SJCRH30 (cell line): ENCODE results near the gene CCNI2. TPM values are rescaled to one million over a fixed set of nuclear protein-coding genes. Genes with fewer than 3 reads are reported as not detected.

Experiments used
- DNase-seq, 2 experiments: peaks; one replicate each; pipeline ENCODE4 v3.0.0-alpha.2; 2015 to 2020
- H3K27ac ChIP-seq: fragments of 250-450 bp; sonication (Bioruptor Pico); 2 replicates; pipeline ENCODE4 v1.5.1; 2020; ENCODE audit warnings: mild to moderate bottlenecking, moderate library complexity
- H3K27me3 ChIP-seq: fragments of 250-450 bp; sonication (Bioruptor Pico); 2 replicates; pipeline ENCODE4 v1.5.1; 2020; ENCODE audit warnings: mild to moderate bottlenecking, moderate library complexity
- H3K36me3 ChIP-seq: fragments of 250-450 bp; sonication (Bioruptor Pico); 2 replicates; pipeline ENCODE4 v1.5.1; 2020; ENCODE audit warnings: mild to moderate bottlenecking, moderate library complexity
- H3K4me1 ChIP-seq: fragments of 250-450 bp; sonication (Bioruptor Pico); 2 replicates; pipeline ENCODE4 v1.5.1; 2020; ENCODE audit warnings: mild to moderate bottlenecking, moderate library complexity
- H3K4me3 ChIP-seq: fragments of 250-450 bp; sonication (Bioruptor Pico); 2 replicates; pipeline ENCODE4 v1.5.1; 2020; ENCODE audit warnings: mild to moderate bottlenecking, moderate library complexity
- H3K9me3 ChIP-seq: fragments of 250-450 bp; sonication (Bioruptor Pico); replicated peaks from 2 replicates; pipeline ENCODE4 v1.5.1; 2020; ENCODE audit warnings: mild to moderate bottlenecking, moderate library complexity
- total RNA-seq: library from RNA; depleted of rRNA; stranded (reverse); fragments of >200 nt; shearing (Covaris generic); gene quantifications from 2 replicates; pipeline ENCODE4 v1.2.3, GENCODE V29; 2014

The CCNI2 gene
- total RNA-seq, 1 experiment from 2014 or later, result not detected

DNA sequence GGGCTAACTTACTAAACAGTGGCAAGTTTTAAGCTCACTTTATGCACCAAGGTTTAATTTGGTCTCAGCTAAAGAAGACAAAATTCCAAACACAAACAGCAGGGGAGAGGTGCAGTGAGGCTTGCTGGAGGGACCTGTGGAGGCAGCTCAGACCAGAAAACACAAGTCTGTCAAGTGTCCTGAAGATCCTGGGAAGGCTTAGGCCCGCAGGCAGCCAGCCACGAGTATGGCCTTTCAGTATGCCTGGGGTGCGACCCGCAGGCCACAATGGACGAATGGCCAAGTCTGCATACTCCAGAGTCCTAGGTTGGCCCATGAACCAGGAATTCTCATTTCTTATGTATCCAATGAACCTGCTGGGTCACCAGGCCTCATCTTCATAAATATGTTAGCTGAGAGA lies 9.3 kb downstream of the CCNI2 start:
- DNase-seq, result no peak
- H3K36me3 ChIP-seq, result no peaks in the 10 kb centered on the region
- H3K4me1 ChIP-seq, result no peaks in the 10 kb centered on the region
- no peak overlapping the region for H3K27ac ChIP-seq
- no peak overlapping the region for H3K4me3 ChIP-seq
- H3K27me3 ChIP-seq, result no peaks in the 10 kb centered on the region
- no peaks in the 10 kb centered on the region for H3K9me3 ChIP-seq

DNA sequence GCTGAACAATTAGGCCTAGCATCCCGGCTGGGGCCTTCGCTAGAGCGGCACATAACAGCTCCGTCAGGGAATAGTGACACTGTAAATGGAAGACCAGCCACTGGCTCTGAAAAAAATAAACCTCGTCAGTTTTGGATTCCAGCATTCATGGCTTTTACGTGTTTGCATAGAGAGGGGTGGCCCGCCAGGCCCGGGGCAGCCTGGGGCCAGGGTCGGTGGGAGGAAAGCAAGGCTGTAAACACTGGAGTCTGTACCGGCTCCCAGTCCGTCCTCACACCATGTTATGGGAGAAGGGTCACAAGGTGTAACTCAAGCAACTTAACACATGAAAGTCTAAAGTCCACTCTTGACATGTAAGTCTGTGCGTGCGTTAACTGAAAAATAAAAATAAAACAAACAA lies 11.2 kb downstream of the CCNI2 start:
- no peaks in the 10 kb centered on the region for H3K27me3 ChIP-seq
- no peak for DNase-seq
- H3K27ac ChIP-seq, result no peak overlapping the region
- H3K4me1 ChIP-seq, result no peaks in the 10 kb centered on the region
- H3K36me3 ChIP-seq, result no peaks in the 10 kb centered on the region
- H3K4me3 ChIP-seq, result no peak overlapping the region
- H3K9me3 ChIP-seq, result no peaks in the 10 kb centered on the region

DNA sequence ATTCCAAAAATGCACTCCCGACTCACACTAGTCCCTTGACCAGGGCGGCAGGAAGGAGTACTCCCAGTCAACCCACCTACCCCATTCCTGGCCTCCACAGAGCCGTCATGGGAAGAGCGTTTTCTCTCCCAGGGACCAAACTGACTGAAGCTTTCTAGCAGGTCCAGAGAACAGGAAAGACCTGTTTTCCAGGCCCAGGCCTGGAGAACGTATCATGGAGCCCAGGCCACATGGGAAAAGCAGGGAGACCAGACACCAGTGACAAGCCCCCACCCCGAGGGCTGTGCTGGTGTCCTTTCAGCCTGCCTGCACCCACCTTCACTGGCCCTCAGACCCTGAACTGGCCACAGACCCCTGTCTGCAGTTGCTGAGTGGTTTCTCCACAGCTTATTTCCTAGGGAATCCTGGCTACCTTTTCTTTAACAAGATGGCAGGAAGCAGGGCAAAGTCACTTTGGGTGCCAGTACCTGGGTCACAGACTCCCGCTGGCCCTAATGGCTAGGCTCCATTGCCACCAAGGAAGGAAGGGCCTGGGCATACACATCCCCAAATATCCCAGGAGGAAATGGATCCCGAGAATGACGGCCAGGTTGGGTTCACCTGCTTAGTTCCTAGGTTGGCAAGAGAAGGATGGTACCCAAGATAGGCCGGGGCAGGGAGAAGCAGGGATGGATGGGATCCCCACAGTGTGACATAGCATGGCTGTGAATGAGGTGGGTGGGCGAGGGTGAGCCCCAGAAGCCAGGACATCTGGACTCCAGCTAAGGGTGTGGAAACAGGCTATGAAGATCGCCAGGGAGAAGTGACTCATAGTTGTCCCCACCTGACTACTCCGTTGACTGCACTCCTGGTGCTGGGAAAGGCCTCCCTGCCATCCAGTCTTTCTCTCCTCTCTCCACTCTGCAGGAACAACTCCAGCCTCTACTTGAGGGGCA lies 12.2 kb downstream of the CCNI2 start:
- Histone ChIP-seq H3K27ac (no peak overlapping the region), H3K4me1 (no peaks in the 10 kb centered on the region), H3K36me3 (no peaks in the 10 kb centered on the region), H3K27me3 (no peaks in the 10 kb centered on the region), H3K9me3 (no peaks in the 10 kb centered on the region), H3K4me3 (no peak overlapping the region)
- DNase-seq, result no peak

DNA sequence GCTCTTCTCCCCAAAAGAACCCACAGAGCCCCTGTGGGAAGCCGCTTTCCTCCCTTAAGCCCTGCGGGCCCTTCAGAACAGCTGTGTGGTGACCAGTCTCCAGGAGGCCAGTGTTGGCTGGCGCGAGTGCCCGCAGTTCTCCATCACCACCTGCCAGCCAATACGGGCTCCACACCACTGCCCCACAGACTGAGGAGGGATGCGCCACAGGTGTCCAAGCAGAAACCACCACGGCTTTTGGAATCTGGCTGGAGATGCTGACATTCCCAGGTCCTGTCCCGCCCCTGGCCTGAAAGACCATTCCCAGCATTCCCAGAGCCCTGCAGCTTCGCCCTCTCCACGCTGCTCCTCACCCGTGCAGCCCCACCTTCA lies 12.8 kb downstream of the CCNI2 start:
- DNase-seq, result no peak
- Histone ChIP-seq H3K4me1 (no peaks in the 10 kb centered on the region), H3K27ac (no peak overlapping the region), H3K4me3 (no peak overlapping the region), H3K9me3 (no peaks in the 10 kb centered on the region), H3K27me3 (no peaks in the 10 kb centered on the region), H3K36me3 (no peaks in the 10 kb centered on the region)

DNA sequence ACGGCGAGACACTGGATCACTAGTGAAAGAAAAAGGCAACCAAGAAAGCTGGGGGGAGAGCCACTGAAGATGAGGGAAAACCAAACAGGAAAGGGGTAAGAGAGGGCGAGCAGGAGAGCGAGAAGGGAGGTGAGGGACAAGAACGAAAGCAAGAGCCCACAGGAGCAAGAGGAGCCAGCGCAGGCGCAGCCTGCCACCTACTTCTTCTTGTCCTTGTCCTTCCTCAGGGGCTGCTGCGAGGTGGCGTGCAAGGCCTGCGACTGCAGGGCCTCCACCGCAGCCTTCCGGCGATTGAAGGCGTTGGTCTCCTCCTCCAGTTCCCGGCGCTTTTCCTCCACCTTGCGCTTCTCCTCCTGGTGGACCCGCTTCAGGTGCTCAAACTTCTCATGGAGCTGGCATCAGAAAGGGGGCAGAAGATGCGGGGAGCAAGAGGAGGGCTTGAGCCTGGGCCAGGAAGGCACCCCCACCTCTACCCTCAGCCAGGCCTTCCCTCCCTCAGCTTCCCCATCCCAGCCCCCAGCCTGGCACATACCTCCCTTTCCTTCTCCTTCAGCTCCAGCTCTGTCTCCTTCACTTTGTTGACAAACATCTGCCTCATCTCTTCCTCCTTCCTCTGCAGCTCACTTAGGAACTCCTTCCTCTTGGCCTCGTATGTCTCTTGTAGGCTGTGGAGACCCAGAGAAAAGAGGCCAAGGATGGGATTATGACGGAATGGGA lies 13.5 kb downstream of the CCNI2 start:
- no peak overlapping the region for H3K27ac ChIP-seq
- no peaks in the 10 kb centered on the region for H3K27me3 ChIP-seq
- H3K4me3 ChIP-seq, result no peak overlapping the region
- no peaks in the 10 kb centered on the region for H3K9me3 ChIP-seq
- no peak for DNase-seq
- no peaks in the 10 kb centered on the region for H3K4me1 ChIP-seq
- H3K36me3 ChIP-seq, result no peaks in the 10 kb centered on the region

DNA sequence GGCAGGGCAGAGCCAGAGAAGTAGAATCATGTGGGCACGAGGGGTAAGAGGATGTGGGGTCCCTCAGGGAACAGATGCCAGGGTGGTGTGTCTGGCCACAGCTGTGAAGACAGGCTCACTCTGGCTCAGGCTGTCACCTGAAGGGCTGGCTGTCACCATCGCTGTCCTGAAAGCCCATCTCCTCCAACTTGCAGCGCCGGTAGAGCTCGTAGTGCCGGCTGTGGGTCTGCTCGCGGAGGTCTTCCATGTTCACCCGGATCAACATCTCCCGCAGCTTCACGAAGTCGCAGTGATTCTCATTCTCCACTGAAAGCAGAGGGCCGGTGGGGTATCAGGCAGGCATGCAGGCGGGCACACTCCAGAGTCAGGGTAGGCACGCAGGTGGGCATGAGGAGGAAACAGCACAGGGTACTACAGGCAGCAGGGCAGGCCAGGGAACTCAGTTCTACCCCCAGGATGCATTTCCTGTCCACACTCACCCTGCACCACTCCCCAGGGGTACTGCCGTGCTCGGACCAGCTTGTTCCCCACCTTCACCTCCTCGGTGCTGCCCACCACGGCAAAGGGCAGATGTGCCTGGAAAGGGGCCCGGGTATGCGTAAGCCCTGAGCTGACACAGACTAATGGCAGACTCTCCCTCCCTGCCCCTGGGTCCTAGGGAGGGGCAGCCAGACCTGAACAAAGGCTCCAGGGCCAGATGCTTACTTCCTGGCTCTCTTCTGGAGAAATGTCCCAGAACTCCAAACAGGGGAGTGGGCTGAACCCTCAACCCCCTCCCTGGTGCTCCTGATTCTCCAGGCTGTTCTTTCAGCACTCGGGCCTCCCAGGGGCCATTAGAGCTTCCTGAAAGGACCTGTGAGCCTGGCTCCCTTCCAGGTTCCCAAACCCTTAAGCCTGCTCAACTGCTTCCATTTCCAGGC lies 14.4 kb downstream of the CCNI2 start:
- H3K27me3 ChIP-seq, result no peaks in the 10 kb centered on the region

DNA sequence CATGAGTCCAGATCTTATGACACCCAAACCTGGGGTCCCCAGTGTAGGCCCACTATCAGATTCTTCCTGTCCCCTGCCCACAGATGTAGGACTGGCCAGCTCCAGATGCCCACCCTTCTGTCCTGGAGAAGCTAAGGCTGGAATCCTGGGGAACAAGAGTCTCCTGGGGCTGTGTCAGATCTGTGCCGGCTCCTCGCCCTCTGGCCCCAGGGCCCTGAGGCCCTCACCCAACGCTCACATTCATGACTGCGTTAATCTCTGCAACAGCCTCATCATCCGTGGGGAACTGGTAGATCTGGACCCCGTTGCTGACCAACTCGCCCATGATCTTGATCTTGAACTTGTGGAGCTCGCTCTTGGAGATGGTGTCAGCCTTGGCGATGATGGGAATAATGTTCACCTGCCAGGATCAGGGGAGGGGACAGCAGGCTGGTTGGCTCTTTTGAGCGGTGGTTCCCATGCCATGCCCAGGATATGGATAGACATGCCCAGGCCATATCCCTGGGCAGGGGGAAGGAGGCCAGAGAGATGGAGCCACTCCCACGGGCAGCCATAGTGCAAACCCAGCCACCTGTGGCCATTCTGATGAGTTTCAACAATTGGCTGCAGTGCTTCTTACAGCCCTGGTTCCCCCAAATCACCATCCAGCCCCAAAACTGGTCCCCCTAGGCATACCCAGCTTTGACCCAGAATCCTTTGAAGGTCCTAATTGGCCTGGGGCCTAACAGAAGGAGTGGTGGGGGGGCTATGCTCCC lies 15.2 kb downstream of the CCNI2 start:
- DNase-seq, result no peak
- no peaks in the 10 kb centered on the region for H3K36me3 ChIP-seq

More for the DNA sequence above, 14.4 kb downstream of the CCNI2 start:
- no peak for DNase-seq
- no peaks in the 10 kb centered on the region for H3K36me3 ChIP-seq
- no peaks in the 10 kb centered on the region for H3K4me1 ChIP-seq
- H3K9me3 ChIP-seq, result no peaks in the 10 kb centered on the region
- no peak overlapping the region for H3K27ac ChIP-seq
- no peak overlapping the region for H3K4me3 ChIP-seq

DNA sequence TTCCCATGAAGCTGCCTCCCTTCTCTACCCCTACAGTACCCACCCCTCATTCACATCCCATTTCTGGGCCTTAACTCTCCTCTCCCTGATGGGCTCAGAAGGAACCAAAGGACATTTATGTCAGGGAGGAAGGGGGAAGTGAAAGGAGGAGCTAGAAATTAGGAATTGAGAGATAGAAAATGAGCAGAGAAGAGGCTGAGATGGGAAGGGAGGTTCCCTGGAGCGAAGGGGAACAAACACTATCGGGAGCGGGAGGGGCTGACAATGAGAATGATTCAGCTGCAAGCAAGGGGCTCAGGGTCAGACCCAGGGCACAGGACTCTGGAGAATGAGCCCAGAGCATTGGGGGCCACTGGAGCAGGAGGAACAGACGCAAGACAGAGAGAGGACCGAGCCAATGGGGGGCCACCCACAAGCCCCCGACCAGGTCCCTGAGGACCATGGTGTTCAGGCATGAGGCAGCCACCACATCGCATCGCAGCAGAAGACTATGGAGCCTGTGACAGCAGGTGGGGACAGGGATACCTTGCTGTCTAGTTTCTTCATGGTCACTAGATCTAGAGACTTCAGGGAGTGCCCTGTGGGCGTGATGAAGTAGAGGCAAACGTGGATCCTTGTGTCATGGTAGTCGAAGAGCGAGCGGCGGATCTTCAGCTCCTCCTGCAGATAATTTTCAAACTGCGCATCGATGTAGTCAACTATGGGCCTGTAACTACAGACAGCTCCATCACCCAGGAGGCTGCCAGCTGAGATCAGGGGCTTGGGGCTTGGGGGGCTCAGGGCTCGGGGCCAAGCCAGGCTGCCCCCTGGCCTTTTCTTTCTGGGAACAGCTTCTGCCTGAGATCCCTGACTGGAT lies 16.2 kb downstream of the CCNI2 start:
- Histone ChIP-seq H3K36me3 (no peaks in the 10 kb centered on the region), H3K4me3 (no peak overlapping the region), H3K27ac (no peak overlapping the region), H3K9me3 (no peaks in the 10 kb centered on the region), H3K4me1 (peaks cover 3% of the 10 kb centered on the region; the same call in 1 of the 2 replicates), H3K27me3 (no peaks in the 10 kb centered on the region)
- DNase-seq, result no peak

More for the DNA sequence above, 15.2 kb downstream of the CCNI2 start:
- Histone ChIP-seq H3K27ac (no peak overlapping the region), H3K4me1 (peaks cover under 1% of the 10 kb centered on the region; the same call in 1 of the 2 replicates), H3K27me3 (no peaks in the 10 kb centered on the region), H3K4me3 (no peak overlapping the region), H3K9me3 (no peaks in the 10 kb centered on the region)

DNA sequence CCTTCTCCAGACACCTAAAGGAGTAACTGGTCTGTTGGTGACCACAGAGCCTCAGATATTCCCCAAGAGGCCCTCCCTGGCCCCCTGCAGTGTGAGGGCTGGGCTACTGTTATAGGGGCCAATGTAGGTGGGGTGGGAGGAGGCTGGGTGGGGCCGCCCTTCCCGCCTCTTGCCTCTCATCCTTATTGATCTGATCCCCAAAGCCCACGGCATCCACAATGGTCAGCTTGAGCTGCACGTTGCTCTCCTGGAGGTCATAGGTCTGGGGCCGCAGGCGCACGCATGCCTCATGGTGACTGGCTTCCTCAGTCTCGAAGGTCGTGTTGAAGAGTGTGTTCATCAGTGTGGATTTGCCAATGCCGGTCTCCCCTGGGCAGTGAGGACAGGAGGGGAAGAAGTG lies 16.8 kb downstream of the CCNI2 start:
- Histone ChIP-seq H3K4me3 (no peak overlapping the region), H3K27me3 (no peaks in the 10 kb centered on the region), H3K9me3 (no peaks in the 10 kb centered on the region), H3K4me1 (peaks cover 3% of the 10 kb centered on the region; the same call in 1 of the 2 replicates), H3K27ac (no peak overlapping the region), H3K36me3 (no peaks in the 10 kb centered on the region)
- DNase-seq, result no peak

DNA sequence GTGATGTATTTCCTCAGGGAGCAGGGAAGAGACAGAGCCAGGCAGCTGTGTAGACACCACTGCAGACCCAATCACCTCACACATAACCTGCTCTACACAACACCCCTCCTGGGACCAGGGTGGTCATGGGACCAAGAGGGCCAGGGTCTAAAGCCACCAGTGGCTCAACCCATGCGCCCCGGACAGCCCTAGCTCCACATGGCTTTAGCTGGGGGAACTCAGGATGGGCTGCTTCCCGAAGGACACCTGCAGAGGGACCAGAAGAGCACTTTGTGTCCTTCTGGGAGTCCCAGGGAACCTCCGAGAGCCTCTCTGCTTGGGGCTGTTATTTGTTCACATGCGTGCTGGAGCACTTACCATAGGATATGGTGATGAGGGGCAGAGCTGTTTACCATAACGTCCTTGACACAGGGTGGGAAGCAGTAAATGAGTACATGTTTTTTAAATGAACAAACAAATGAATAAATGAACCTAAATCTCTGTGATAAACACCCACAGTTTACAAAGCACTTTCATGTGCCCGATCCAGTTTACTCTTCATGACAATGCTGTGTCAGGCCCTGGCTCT lies 17.5 kb downstream of the CCNI2 start:
- Histone ChIP-seq H3K4me3 (no peak overlapping the region), H3K9me3 (no peaks in the 10 kb centered on the region), H3K27me3 (no peaks in the 10 kb centered on the region), H3K36me3 (no peaks in the 10 kb centered on the region), H3K27ac (no peak overlapping the region), H3K4me1 (peaks cover 3% of the 10 kb centered on the region; the same call in 1 of the 2 replicates)
- DNase-seq, result no peak

DNA sequence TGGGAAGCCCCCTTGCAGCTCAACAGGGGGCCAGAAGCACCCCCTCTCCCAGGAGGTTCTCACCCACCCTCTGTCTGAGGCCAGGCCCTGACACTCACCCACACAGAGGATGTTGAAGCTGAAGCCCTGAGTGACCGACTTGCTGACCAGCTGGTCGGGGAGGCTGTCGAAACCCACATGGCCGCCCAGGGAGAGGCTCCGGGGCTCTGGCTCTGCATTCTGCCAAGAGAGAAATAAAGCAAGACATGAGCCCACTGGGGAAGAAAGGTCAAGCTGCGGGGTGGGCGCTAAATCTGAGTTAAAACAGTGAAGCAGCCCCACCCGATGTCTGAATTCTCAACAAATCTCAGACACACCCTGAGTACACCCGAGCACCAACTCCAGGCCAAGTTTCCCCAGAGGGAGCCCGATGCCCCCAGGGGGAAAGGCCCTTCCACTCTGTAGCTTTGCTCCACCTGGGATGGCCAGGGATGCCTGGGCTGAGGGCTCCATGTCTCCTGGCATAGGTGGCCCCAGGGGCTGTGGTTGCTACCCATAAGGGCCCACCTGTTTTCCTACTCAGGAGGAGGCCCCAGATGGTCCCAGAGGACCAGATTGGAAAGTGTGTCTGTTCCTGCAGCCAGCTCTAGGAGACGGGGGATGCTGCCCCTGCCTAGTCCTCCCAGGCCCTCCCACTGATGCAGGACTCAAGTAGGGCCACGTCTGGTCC lies 18.2 kb downstream of the CCNI2 start:
- Histone ChIP-seq H3K36me3 (no peaks in the 10 kb centered on the region), H3K4me3 (no peak overlapping the region), H3K9me3 (no peaks in the 10 kb centered on the region), H3K4me1 (peaks cover 3% of the 10 kb centered on the region; the same call in 1 of the 2 replicates), H3K27ac (no peak overlapping the region), H3K27me3 (no peaks in the 10 kb centered on the region)
- DNase-seq, result no peak

DNA sequence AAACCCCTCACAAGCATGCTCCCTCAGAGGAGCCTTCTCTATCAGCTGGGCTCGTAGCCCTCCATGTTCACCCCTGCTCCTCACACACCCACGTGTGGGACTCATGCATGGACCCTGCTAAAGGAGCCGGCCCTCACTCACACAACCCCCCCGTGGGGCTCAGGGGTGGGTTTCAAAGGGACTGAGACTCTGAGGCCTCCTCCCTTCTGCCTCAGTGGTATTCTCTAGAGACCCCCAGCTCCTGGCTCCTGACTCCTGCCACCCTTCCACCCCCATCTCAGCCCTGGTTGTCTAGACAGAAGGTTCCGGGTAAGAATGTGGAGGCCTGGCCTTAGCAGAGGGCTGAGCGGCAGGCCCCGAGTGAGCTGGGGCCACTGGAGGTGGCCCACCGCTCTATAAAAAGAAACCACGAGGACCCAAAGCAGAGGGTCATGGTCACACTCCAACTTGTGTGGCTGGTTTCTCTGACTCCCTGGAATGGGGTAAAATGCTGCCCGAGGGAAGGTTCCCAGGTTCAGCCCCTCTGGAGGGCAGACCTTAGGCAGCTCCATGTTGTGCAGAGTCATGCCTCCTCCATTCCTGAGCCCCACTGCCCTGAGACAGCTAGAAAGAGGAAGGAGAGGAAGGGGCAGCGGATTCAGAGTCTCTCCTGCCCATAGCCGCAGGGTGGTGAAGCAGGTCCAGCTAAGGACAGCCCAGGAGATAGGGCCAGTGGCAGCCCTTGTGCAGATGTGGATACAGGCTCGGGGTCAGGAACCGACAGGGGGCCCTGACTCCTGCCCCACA lies 19.0 kb downstream of the CCNI2 start:
- Histone ChIP-seq H3K27me3 (no peaks in the 10 kb centered on the region), H3K4me3 (no peak overlapping the region), H3K36me3 (no peaks in the 10 kb centered on the region), H3K4me1 (peaks cover 5% of the 10 kb centered on the region; the same call in 1 of the 2 replicates), H3K9me3 (no peaks in the 10 kb centered on the region), H3K27ac (no peak overlapping the region)
- no peak for DNase-seq
